Esophagus muscularis mucosa (tissue), 3 donors: ENCODE data around the gene GAS7.

ENCODE experiments used
- CTCF ChIP-seq, 3 experiments: fragments of 200-600 bp in 2 of 3; fragments of 450-650 bp in 1 of 3; sonication (generic) in 2 of 3; IDR thresholded peaks; one replicate each; pipeline ENCODE4 v1.5.1; 2017 to 2019; ENCODE audit warnings: antibody characterized with exemption in 3 of 3, mild to moderate bottlenecking in 2 of 3, moderate library complexity in 1 of 3
- POLR2AphosphoS5 ChIP-seq, 2 donors: sonication (generic); formaldehyde crosslinking; IDR thresholded peaks; one replicate each; pipeline ENCODE4 v1.6.1; 2017; ENCODE audit warnings: antibody characterized with exemption in 2 of 2

- TF ChIP-seq CTCF (IDR thresholded peaks at IDR 0.05) (no peak), POLR2AphosphoS5 (IDR thresholded peaks at IDR 0.05) (no peak)
Measured at GRCh38 chr17:9926150-9926804, 272.1 kb downstream of the GAS7 start.
